Retina (tissue), 1 donor: ENCODE measurements around the gene PDZD2.
"Not testable (repeated sequence)": the region's sequence is repeated elsewhere in the genome, so short reads cannot be mapped to it uniquely, and the experiment has no call there.

Experiments
- DNase-seq: peaks from one replicate; pipeline ENCODE4 v3.0.0-alpha.2; 2016

The PDZD2 gene

GRCh38 chr5:31937703-31938102 lies 298.8 kb downstream of the PDZD2 start:
- DNase-seq: no peak

- no peak for DNase-seq
These were observed 300.2 kb downstream of the PDZD2 start for GRCh38 chr5:31939151-31939550.

- no peak for DNase-seq
These were observed 302.3 kb downstream of the PDZD2 start for GRCh38 chr5:31941151-31941755.

GRCh38 chr5:31942546-31942945 lies 303.6 kb downstream of the PDZD2 start:
- DNase-seq: no peak

- no peak for DNase-seq
These were observed 305.9 kb downstream of the PDZD2 start for GRCh38 chr5:31944684-31945445.

GRCh38 chr5:31948006-31948405 lies 309.1 kb downstream of the PDZD2 start:
- DNase-seq: no peak

- no peak for DNase-seq
These were observed 313.1 kb downstream of the PDZD2 start for GRCh38 chr5:31952067-31952466.

GRCh38 chr5:31954091-31954490 lies 315.2 kb downstream of the PDZD2 start:
- no peak for DNase-seq

GRCh38 chr5:31957151-31957550 lies 318.2 kb downstream of the PDZD2 start:
- DNase-seq: no peak

- DNase-seq: no peak
These were observed 323.4 kb downstream of the PDZD2 start for GRCh38 chr5:31962351-31962751.

- DNase-seq: no peak
These were observed 324.0 kb downstream of the PDZD2 start for GRCh38 chr5:31962871-31963307.

GRCh38 chr5:31963358-31964006 lies 324.6 kb downstream of the PDZD2 start:
- DNase-seq: no peak

GRCh38 chr5:31964007-31964360 lies 325.1 kb downstream of the PDZD2 start:
- DNase-seq: no peak

- no peak for DNase-seq
These were observed 326.3 kb downstream of the PDZD2 start for GRCh38 chr5:31965227-31965626.

GRCh38 chr5:31966936-31967335 lies 328.0 kb downstream of the PDZD2 start:
- no peak for DNase-seq

GRCh38 chr5:31967461-31967860 lies 328.5 kb downstream of the PDZD2 start:
- no peak for DNase-seq

- DNase-seq: no peak
These were observed 333.6 kb downstream of the PDZD2 start for GRCh38 chr5:31972558-31972957.

GRCh38 chr5:31975189-31975612 lies 336.3 kb downstream of the PDZD2 start:
- DNase-seq: not testable (repeated sequence)

- DNase-seq: no peak
These were observed 337.2 kb downstream of the PDZD2 start for GRCh38 chr5:31976169-31976568.

- no peak for DNase-seq
These were observed 342.5 kb downstream of the PDZD2 start for GRCh38 chr5:31981361-31981945.

- no peak for DNase-seq
These were observed 343.1 kb downstream of the PDZD2 start for GRCh38 chr5:31982027-31982426.

- DNase-seq: no peak
These were observed 343.7 kb downstream of the PDZD2 start for GRCh38 chr5:31982621-31983020.

- no peak for DNase-seq
These were observed 344.9 kb downstream of the PDZD2 start for GRCh38 chr5:31983851-31984250.

- DNase-seq: no peak
These were observed 345.8 kb downstream of the PDZD2 start for GRCh38 chr5:31984691-31985090.
